GM19023 (cell line): ENCODE data around the gene CNTFR.

ENCODE experiments used
- ATAC-seq: cut with Tn5 transposase; IDR thresholded peaks from one replicate; pipeline ENCODE4 v1.9.1; 2021; ENCODE audit warnings: mild to moderate bottlenecking, moderate library complexity; ENCODE audit not compliant: unreplicated experiment

The CNTFR gene

DNA sequence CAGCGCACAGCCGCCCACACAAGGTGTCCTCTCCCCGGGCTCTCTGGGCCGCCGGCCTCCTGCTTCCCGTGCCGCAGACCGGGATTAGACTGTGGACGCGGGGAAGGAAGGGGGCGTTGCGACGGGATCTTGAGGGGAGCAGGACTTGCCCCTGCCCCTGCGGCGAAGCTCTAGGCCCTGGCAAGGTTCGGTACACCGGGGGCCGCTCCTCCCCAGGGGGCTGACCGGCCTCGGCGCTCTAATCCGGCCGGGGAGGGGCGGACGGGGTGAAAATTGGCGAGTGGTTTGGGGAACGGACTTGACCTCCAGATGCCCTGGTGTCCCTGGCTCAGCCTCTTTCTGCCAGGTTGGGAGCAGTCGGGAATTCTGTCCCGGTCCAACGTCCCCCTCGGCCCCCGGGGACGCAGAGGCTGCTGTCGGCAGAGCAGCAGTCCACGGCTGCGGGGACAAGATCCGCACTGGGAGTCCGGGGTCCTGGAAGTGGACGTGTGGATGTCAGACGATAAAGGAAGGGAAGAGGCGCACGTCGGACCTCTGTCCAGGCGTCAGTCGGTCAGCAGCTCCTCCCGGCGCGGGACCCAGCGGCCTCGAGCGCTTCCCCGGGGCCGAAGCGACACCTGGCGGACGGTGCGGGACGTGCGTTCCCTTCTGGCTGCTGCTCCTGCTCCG, 1.9 kb upstream of the CNTFR start:
- peak; percentile 72 for ATAC-seq

DNA sequence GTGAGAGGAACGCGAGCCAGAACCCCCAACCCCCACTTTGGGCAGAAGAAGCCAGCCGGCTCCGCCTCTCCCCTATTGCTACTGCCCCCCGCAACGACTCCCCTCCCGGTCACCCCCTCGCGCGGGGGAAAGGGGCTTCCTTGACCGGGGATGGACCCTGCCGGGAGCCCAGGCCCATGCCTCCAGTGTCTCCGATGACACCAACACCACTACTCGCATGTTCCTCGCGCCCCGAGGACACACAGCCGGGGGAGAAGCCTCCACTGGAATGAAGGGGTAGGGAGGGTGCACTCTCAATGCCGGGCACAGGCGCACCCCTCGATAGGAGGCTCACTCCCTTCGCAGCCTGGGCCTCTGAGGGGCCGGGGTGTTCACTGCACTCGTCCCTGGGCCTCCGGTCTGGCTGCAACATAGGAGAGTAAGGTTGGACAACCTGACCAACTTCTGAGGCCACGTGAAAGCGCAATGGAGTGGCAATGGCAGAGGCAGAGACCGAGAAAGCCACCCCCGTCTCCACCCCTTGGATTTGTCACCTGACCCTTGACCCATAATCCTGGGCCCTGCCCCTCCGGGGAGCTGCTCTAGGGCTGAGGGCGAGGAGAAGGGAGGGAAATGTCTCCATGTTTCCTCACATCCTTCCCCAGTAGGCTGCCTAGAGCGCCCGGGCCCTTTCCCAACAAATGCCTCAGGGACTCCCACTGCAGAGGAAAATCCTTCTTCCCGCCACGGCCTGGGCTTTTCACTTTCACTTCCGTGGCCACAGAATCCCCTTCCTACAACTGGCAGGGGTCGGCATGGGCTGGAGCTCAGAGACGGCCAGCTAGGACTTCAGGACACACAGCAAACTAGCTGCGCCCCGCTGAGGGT, 1.1 kb upstream of the CNTFR start:
- ATAC-seq = no peak

DNA sequence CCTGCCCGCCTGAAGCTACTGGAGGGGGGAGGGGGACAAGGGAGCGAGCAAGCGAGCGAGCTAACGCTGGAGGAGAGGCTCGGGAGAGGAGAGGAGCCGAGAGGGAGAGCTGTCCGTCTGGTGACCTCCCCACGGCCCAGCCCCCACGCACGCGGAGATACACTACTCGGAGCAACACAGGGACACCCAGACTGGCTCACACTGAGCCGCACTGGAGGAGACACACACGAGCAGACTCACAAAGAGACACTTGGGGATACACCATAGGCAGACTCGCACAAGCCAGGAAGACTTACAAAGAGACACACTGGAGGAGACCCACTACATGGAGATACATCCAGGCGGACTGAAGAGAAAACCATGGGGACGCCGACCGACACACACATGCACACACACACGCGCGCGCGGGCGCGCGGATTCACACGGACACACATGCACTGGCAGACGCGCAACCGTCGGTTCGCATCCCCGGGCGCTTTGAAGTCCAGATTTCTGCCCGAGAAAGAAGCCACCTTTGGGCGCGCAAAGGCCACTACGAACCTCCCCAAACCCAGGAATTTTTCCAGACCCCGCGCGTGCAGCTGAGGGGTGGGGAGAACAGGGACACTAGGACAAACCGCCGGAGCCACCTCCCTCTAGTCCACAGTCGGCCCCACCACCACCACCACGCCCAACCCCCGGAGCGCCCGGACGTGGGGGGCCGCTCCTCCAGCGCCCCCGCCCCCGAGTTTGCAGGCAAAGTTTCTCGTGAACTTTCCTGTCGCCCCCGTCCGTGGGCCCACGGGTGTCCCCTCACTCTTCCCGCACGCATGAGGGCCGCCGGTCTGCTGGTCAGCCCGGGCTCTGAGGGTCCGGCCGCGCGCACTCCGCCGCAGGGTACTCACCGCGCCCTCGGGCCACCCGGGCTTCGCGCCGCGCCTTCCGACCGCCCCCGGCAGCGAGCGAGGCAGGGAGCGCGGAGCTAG, 571 bp downstream of the CNTFR start:
- no peak for ATAC-seq

DNA sequence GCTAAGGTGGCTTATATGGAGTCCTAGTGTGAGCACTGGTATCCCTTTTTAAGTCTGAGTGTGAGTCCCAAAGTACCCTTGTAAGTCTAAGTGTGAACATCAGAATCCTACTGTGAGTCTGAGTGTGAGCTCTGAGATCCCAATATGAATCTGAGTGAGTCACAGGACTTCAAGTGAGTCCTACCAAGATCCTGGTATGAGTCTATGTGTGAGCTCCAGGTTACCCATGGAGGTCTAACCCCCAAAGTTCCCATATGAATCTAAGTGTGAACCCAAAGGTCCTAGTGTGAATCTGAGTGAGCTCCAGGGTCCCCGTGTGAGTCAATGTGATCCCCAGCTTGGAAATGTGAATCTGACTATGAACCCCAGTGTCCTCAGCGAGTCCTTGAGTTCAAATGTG, 2.3 kb downstream of the CNTFR start:
- no peak for ATAC-seq

DNA sequence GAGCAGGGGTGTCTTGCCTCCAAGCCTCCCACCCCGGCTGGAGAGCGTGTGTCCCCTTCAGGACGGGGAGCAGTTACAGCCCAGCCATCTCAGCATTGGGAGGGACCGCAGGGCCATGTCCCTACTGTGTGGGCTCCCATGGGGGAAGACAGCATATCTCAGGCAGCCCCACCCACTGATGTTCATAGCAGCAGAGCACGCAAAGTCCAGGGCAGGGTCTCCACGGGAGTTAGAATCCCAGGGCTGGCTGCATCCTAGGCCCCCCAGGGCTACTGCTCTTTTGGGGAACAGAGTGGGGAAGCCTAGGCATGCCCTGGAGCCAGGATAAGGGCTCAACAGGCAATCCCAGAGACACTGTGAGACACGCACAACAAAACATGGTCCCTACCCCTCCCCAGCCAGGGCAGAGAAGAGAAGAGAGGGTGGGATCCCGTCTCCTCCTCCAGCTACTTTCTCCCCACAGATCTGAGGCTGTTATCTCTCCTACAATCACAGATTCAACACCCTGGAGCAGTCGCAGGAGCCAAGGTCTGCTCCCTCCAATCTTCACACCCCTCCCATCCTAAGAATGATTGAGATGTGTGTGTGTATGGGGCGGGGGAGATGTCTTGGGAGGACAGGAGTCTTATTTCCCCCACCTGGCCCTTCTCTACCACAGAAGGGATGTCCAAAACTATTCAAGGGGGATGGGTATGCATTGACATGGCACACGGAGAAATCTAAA, 3.4 kb downstream of the CNTFR start:
- ATAC-seq = no peak

DNA sequence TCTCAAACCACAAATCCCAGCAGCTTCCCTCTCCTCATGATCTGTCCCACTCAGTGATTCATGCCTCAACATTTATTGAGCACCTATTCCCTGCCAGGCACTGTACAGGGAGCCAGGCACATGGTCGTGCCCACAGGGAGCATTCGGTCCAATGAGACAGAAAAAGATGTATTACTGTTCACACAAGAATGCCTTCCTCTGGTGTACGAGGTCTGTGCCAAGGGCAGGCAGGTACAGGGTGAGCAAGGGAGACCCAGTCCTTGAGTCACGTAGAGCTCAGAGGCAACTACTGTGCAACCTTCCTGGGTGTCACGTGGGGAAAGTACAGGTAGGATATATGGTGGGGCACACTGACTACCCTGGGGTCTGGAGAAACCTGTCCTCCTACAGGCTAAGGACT, 4.6 kb downstream of the CNTFR start:
- ATAC-seq = no peak

DNA sequence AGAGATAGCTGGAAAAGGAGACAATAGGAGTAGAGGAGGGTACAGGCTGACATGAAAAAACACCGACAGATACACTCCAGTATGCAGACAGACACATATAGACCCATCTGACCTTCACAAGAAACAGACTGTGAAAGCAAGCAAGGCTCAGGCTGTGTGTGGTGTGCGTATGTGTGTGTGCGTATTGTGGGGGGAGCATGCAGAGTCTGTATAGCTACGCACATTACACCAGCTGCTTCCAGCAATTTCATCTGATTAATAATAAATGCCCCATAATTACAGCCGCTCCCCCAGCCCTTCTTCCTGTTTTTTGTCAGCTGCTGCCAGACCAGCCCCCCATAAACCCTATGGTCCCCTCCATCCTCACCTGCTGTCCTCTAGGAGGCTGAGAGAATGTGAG, 6.7 kb downstream of the CNTFR start:
- no peak for ATAC-seq

DNA sequence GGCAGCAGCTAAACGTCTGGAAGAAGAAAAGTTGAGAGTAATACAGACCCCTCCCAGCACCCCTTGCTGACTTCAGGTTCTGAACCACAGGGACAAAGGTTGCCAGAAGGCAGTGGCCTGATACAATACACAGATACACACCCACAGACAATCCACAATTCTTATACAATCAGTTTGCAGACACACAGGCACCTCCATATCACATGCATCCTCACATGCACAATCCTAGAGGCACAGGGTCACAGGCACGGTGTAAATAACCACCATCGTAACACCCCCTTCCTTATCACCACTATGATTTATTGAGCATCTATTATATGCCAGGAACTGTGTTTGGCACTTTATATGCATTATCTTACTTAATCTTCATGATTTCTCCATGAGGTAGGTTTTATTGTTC, 8.2 kb downstream of the CNTFR start:
- no peak for ATAC-seq

DNA sequence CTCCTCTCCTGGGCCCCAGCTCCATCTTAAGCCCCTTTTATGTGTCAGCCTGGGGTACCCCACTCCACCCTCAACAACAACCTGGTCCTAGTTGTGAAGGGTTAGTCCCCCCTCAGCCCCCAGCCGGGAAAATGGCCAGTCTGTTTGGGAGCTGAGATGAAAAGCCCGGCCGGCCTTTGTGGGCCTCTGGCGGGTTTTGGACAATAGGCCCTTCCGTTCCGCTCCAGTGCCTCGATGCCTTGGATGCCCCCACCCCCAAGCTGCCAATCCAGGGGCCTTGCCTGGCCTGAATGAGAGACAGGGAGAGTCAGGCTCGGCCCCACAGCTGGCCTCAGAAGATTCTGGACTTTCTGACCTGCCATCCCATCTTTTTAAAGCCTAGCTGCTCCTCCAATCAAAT, 9.2 kb downstream of the CNTFR start:
- no peak for ATAC-seq

DNA sequence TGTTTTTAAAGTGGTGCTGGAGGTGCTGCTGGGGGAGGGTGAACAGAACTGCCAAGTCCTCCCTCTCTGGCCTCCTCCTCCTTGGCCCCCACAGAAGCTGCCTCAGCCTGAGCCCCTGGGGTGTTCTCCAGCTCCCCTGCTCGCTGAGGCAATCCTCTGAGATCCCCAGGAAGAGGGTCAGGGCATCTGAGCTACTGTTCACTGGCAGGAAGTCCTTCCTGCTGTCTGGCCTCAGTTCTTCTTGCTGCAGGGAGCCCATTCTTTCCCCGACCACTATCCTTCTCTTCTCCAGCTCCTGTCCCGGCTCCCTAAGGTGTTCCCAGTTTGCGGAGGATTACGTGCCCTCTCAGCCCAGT, 9.7 kb downstream of the CNTFR start:
- ATAC-seq = no peak

DNA sequence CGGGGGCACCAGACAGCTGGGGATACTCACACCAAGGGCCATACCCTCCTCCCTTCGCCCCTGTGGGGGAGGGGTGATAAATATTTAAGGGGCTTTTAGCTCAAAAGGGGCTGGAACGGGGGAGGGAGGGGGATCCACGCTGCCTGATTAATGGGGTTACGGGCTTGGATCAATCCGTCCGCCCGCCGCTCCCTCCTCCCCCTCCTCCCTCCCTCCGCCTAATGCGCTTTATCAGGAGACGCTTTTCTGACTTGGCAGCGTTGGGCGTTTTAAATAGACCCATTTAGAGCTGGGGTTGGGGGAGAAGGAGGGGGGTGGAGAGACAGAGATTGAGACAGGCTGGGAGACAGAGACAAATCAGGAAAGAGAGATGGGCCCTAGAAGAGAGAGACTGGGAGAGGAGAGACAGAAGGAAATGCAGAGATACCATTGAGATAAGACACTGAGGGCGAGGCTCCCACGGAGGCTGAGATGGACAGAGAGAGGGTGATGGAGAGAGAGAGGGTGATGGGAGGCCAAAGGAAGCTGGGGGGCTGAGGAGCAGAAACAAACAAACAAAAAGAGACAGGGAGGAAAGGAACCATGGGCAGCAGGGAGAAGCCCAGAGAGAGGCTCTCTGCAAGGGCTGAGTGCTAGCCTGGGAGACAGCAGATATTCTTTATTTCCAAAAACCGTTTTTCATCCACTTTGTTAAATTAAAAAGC, 10.3 kb downstream of the CNTFR start:
- ATAC-seq = no peak

DNA sequence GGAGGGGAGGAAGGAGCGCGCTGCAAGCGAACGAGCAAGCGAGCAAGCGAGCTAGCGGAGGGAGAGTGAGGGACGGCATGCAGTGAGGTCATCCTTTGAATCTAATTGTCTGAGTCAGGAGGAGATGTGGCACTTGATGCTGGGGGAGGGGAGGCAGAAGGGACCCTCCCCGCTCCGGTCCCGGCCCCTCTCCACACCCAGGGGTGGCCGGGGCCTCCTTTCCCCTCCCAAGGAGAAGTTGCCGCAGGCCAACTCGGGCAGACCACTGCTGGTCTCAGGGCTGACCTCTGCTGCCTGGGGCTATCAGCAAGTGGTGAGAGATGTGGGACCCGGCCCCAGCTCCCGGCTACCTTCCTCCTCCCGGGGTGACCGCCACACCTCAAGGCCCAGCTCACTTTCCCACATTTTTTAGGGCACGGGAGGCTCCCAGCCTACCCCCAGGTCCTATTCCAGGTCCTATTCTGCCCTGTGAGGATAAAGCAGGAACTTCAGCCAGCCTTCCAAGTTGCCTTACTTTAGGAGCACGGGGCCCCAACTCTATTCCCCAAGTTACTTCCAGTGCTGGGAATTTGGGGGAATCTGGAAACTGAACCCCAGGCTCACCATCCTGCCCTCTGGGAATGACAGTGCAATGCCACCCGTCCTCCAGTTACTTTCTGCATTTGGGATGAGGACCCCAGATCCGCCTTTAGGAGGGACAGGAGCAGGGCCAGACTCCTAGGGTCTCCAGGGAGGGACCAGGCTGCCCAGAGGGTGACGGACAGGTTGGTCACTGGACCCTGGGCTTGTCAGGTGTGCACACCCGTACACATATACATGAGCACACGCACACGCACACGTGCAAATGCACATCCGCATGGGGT, 11.1 kb downstream of the CNTFR start:
- no peak for ATAC-seq

DNA sequence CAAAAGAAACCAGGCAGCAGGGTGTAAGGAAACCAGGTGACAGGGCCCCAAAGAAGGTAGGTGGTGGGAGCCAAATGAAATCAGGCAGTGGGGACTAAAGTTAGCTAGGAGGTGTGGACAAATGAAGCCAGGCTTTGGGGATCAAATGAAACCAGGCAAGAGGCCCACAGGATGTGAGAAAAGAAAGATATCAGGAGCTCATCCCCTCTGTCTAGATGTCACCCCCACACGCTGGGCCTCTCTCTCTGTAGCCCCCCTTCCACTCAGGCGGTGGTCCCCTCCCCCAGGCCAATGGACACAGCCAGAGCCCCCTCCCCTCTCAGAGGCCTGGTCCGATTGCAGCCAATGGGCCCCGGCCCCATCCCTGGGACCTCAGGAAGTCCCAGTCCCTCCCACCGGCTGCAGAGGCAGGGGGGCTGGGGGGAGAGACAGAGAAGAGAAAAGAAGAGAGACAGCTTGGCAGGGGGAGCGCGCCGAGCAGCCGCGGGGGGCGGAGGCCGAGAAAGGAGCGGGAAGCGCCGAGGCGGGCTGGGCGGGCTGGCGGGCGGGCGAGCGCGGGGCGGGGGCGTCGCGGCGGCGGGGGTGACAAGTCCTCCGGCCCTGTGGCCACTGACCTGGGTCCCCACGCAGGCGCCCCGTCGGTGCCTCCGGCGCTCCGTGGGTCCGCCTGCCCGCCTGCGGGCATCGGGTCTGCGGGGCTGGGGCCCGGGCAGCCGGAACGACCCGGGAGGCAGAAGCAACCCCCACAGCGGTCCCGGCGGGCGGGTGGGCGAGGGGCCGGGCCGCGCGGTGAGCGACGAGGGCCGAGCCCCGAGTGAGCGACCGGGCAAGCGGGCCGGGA, 11.9 kb downstream of the CNTFR start:
- no peak for ATAC-seq

DNA sequence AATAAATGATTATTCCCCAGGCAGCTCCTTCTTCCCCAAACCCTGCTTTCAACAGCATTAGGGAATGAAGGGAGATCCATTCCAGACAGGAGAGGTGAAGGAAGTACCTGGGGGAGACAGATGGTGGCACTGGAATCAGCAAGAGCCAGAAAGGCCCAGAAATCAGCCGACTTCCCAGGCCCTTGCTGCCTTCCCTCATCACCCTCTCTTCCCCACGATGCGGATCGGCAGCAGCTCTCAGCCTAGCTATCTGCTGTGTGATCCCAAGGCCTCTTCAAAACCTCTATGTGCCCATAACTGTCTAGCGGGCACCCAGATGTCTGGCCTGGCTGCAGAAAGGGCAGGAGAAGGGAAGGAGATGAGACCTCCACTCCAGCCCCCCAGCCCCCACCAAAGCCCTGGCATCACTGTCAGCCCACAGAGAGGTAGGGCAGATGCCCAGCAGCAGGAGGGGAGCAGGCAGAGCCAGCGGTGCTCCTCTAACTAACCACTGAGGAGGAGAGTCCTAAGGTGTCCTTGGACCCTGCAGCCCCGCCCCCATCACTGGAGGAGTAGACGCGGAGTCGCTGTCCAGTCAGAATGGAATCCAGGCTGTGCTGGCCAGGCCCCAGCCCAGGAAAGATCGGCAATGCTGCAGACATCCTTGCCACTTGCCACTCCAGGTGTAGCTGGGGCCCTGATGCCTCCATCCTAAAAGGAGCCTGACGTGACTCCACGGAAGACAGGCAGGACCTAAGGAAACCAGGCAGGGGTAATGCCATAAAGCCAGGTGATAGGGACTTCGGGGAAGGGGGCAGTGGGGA, 12.7 kb downstream of the CNTFR start:
- ATAC-seq = no peak

DNA sequence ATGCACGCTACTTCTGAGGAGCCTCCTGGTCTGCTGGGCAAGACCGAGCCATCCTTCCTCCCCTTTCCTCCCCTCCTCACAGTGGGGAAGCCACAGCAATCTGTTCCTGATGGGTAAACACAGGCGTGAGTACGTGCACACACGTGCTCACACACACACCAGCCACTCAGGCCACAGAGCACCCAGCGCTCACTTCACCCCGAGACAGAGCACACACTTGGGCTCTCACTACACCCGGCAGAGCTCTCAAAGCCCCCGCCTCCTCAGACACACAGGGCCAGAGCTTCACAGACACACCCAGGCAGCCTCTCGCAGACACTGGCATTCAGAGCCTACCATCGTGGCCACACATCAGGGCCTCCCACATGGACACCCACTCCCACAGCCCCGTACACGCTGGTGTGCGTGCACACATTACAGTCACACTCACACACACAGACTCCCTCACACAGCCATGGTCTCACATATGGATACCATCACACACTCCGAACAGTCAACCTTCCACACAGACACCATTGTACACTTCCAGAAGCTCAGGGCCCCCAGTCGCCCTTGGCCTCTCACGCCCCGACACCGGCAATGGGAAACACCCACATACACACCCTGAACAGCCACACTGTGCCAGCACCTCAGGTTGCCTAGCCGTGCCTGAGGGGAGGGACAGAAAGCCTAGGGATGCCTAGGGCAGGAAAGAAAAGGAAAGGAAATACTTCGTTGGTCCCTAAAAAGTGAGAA, 13.5 kb downstream of the CNTFR start:
- ATAC-seq = no peak

DNA sequence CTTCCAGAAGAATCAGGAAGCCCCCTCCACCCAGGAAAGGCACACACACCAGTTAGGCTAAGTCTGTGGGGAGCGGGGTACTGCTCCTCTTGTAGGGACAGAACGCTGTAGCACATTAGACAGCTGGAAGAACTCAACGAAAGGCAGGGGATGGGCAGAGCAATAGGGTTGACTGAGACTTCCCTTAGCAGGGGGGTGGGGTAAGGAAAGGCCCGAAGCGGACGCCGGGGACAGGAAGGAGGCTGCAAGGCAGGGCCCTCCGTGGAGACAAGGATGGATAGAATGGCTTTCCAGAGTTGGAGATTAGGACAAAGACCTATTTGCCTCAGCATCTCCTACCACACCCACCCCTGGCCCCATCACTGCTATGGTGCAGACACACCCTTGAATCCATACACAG, 14.3 kb downstream of the CNTFR start:
- no peak for ATAC-seq

DNA sequence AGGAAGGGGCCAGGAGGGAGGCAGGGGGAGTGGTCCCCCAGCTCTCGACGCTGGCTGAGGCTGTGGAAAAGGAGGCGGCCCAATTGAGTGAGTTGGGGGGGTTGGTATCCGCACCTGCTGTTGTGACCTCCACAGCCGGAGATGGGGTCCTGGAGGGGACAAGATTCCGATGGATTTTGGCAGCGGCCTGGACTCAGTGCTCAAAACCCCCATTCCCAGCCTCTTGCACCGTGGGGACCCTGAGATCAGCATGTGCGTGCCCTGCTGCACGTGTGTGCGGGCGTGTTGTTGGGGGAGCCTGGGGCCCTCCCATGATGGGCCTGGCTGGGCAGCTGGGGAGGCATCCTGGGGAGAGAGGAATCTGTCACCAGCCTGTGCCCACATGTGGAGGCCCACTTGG, 15.0 kb downstream of the CNTFR start:
- no peak for ATAC-seq
